Loucy (cell line): ENCODE results near the gene ADARB1.

Experiments used
- H2AFZ ChIP-seq: fragments of 200-600 bp; sonication (generic); 2 replicates; pipeline ENCODE4 v1.6.0; 2016; ENCODE audit warnings: antibody characterized with exemption, mild to moderate bottlenecking, low read length, moderate library complexity
- H3F3A ChIP-seq: fragments of 200-600 bp; 2 replicates; pipeline ENCODE4 v1.6.0; 2016; ENCODE audit warnings: antibody characterized with exemption, low read depth, mild to moderate bottlenecking
- H3K27me3 ChIP-seq: fragments of 200-600 bp; sonication (generic); 2 replicates; pipeline ENCODE4 v1.6.1; 2014; ENCODE audit warnings: low read length, mild to moderate bottlenecking; ENCODE audit not compliant: insufficient read depth, poor library complexity, severe bottlenecking
- H3K36me3 ChIP-seq: fragments of 200-600 bp; sonication (generic); 2 replicates; pipeline ENCODE4 v1.6.1; 2016; ENCODE audit warnings: low read length; ENCODE audit not compliant: insufficient read depth
- H3K4me1 ChIP-seq: fragments of 200-600 bp; sonication (generic); 2 replicates; pipeline ENCODE4 v1.5.1; 2014; ENCODE audit warnings: low read length, mild to moderate bottlenecking; ENCODE audit not compliant: insufficient read depth, poor library complexity, severe bottlenecking
- H3K4me2 ChIP-seq: fragments of 200-600 bp; sonication (generic); 2 replicates; pipeline ENCODE4 v1.6.0; 2014; ENCODE audit warnings: antibody characterized with exemption, low read length, low read depth, mild to moderate bottlenecking; ENCODE audit not compliant: poor library complexity, severe bottlenecking
- H3K4me3 ChIP-seq: fragments of 200-600 bp; sonication (generic); 2 replicates; pipeline ENCODE4 v1.5.1; 2014; ENCODE audit warnings: low read length, mild to moderate bottlenecking, mixed read lengths; ENCODE audit not compliant: poor library complexity, severe bottlenecking
- H3K79me2 ChIP-seq: fragments of 200-600 bp; sonication (generic); 2 replicates; pipeline ENCODE4 v1.6.1; 2014; ENCODE audit warnings: low read length; ENCODE audit not compliant: insufficient read depth
- H3K9ac ChIP-seq: fragments of 200-600 bp; sonication (generic); 2 replicates; pipeline ENCODE4 v1.6.0; 2014; ENCODE audit warnings: mild to moderate bottlenecking, low read depth, low read length, moderate library complexity; ENCODE audit not compliant: poor library complexity, severe bottlenecking
- H3K9me2 ChIP-seq: fragments of 200-600 bp; sonication (generic); replicated peaks from 2 replicates; pipeline ENCODE4 v1.6.1; 2016; ENCODE audit warnings: low read depth, low read length, mixed read lengths
- H3K9me3 ChIP-seq: fragments of 200-600 bp; sonication (generic); 2 replicates; pipeline ENCODE4 v1.6.1; 2014; ENCODE audit warnings: mild to moderate bottlenecking, antibody characterized with exemption, low read length, low read depth; ENCODE audit not compliant: insufficient read depth
- H4K20me1 ChIP-seq: fragments of 200-600 bp; sonication (generic); 2 replicates; pipeline ENCODE4 v1.6.0; 2014; ENCODE audit warnings: antibody characterized with exemption, low read length, mild to moderate bottlenecking; ENCODE audit not compliant: insufficient read depth, poor library complexity, severe bottlenecking
- CTCF ChIP-seq: fragments of 200-600 bp; sonication (generic); conservative IDR thresholded peaks from 2 replicates; pipeline ENCODE4 v1.5.1; 2014; ENCODE audit warnings: mild to moderate bottlenecking, antibody characterized with exemption, low read length
- EZH2phosphoT487 ChIP-seq: fragments of 200-600 bp; IDR thresholded peaks from 2 replicates; pipeline ENCODE4 v1.6.1; 2018; ENCODE audit warnings: antibody characterized with exemption, mild to moderate bottlenecking, moderate library complexity, borderline replicate concordance

Gene ADARB1

DNA sequence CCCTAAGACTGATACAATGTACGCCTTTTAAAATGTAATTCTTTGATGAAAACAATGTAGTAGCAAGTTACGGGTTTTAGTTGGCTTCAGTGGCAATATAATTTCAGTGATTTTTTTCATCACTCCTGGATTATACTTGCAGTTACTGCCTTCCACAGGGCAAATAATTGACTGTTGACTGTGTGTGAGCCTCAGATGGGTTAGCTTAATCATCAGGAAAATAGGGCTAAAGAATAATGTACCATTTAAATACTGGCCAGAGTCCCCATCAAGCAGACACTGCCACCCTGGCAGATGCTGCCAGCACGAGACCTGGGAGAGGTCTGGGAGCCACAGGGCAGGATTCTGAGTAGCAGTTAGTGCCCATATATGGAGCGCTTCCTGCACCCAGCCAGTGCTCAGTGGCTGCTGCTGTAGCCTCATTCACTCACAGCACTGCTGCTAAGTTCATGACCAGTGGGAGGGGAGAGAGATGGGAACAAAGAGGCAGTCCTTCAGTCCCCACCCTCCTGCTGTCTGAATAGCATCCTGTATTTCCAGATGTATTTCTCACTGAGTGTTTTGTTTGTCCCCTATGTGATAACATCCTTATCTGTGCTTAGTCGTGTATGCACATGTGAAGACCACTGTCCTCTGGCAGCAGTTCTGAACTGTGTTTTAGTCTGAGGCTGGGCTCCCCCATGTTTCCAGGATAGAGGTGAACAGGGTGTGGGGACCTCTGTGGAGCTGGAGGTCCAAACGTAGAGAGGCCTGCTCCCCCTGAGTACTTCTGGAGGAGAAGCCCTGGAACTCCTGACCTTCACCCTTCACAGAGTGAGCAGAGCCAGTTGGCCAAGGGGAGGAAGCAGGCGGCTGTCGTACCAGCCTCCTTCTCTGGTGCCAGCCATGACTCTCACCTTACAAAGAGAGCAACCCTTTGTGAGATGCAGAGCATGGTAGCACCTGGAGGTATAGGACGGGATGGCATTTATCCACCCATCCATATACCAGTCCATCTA, 80.4 kb downstream of the ADARB1 start:
- no peaks in the 10 kb centered on the region for H3K79me2 ChIP-seq
- H3K9ac ChIP-seq, result no peak overlapping the region
- peak overlapping the region; percentile 75 for H3K4me2 ChIP-seq
- no peaks in the 10 kb centered on the region for H3K36me3 ChIP-seq
- H2AFZ ChIP-seq, result no peak overlapping the region
- peaks cover 24% of the 10 kb centered on the region for H4K20me1 ChIP-seq
- H3K9me3 ChIP-seq, result no peaks in the 10 kb centered on the region
- H3K27me3 ChIP-seq, result no peaks in the 10 kb centered on the region
- TF ChIP-seq CTCF, result no peak
- no peaks in the 10 kb centered on the region for H3K9me2 ChIP-seq
- peaks cover 41% of the 10 kb centered on the region for H3K4me1 ChIP-seq
- no peaks in the 10 kb centered on the region; the same call in 1 of the 2 replicates for H3F3A ChIP-seq
- no peak overlapping the region for H3K4me3 ChIP-seq

- no peak for TF ChIP-seq EZH2phosphoT487
- no peak for TF ChIP-seq CTCF
- Histone ChIP-seq H3K4me1 (peaks cover 40% of the 10 kb centered on the region), H3K9me2 (no peaks in the 10 kb centered on the region), H3K27me3 (no peaks in the 10 kb centered on the region), H2AFZ (no peak overlapping the region), H3K4me3 (no peak overlapping the region), H3K9ac (no peak overlapping the region), H3K79me2 (no peaks in the 10 kb centered on the region), H3K36me3 (no peaks in the 10 kb centered on the region), H3F3A (no peaks in the 10 kb centered on the region; the same call in 1 of the 2 replicates), H3K9me3 (no peaks in the 10 kb centered on the region), H3K4me2 (no peak overlapping the region), H4K20me1 (peaks cover 24% of the 10 kb centered on the region)
These were observed 81.5 kb downstream of the ADARB1 start for GRCh38 chr21:45155910-45156309.

GRCh38 chr21:45156459-45156858, 82.1 kb downstream of the ADARB1 start:
- Histone ChIP-seq H2AFZ (no peak overlapping the region), H3K9ac (no peak overlapping the region), H3K4me2 (no peak overlapping the region), H4K20me1 (peaks cover 24% of the 10 kb centered on the region), H3F3A (no peaks in the 10 kb centered on the region; the same call in 1 of the 2 replicates), H3K9me3 (no peaks in the 10 kb centered on the region), H3K36me3 (no peaks in the 10 kb centered on the region), H3K4me1 (peaks cover 35% of the 10 kb centered on the region), H3K27me3 (no peaks in the 10 kb centered on the region), H3K9me2 (no peaks in the 10 kb centered on the region), H3K4me3 (no peak overlapping the region), H3K79me2 (no peaks in the 10 kb centered on the region)
- TF ChIP-seq CTCF, result no peak
